Measurements from ENCODE around the gene RCN1.
"Not testable (repeated sequence)": the region's sequence is repeated elsewhere in the genome, so short reads cannot be mapped to it uniquely, and the experiment has no call there.

DNA sequence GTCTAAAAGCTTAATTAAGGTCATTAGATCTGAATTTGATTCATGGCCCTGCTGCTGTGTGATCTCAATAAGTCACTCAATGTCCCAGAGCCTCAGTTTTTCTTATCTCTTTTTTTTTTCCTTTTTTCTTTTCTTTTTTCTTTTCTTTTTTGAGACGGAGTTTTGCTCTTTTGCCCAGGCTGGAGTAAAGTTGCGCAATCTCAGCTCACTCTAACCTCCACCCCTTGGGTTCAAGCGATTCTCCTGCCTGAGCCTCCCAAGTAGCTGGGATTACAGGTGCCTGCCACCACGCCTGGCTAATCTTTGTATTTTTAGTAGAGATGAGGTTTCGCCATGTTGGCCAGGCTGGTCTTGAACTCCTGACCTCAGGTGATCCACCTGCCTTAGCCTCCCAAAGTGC is 28.3 kb downstream of the RCN1 start:
- TF ChIP-seq, protein P1, sequence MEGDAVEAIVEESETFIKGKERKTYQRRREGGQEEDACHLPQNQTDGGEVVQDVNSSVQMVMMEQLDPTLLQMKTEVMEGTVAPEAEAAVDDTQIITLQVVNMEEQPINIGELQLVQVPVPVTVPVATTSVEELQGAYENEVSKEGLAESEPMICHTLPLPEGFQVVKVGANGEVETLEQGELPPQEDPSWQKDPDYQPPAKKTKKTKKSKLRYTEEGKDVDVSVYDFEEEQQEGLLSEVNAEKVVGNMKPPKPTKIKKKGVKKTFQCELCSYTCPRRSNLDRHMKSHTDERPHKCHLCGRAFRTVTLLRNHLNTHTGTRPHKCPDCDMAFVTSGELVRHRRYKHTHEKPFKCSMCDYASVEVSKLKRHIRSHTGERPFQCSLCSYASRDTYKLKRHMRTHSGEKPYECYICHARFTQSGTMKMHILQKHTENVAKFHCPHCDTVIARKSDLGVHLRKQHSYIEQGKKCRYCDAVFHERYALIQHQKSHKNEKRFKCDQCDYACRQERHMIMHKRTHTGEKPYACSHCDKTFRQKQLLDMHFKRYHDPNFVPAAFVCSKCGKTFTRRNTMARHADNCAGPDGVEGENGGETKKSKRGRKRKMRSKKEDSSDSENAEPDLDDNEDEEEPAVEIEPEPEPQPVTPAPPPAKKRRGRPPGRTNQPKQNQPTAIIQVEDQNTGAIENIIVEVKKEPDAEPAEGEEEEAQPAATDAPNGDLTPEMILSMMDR (conservative IDR thresholded peaks at IDR 0.05; ENCODE audit: low read length): not testable (repeated sequence)
- TF ChIP-seq EZH2phosphoT487 (IDR thresholded peaks at IDR 0.05; ENCODE audit: borderline replicate concordance, low read depth, low read length): not testable (repeated sequence)

Measured in OCI-LY7 (cell line).